ENCODE data around the gene CATSPERD.
A peak's percentile ranks its signal among the peaks of the same experiment; 100 is the strongest.

CATSPERD gene

DNA sequence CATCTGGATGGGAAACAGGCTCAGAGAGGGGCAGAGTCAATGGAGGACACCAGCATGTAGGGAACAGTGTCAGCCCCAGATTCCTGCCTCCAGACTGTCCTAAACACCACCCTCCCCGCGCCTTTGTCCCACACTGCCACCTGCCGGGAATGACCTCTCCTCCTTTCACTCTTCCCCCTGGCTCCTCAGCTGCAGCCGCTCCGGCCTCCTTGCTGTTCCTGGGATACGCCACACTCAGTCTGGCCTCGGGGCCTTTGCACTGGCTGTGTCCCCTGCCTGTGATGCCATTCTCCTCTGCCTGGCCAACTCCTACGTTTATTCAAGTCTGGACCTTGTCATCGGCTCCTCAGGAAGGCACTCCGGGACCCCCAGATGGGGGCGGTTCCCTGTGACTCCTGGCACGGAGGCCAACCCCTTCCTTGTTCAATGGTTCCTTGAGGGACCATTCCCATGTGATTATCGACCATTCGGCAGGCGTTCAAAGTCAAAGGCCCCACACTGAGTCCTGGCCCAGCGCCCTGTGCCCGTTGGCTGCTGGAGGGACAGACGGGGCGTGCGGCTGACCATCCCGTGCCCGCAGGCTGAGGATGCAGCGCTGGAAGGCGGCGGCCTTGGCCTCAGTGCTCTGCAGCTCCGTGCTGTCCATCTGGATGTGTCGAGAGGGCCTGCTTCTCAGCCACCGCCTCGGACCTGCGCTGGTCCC is 103.3 kb downstream of the CATSPERD start:
- DNase-seq (ENCODE audit: insufficient read length, low spot score) = no peak
- no peak for FAIRE-seq

DNA sequence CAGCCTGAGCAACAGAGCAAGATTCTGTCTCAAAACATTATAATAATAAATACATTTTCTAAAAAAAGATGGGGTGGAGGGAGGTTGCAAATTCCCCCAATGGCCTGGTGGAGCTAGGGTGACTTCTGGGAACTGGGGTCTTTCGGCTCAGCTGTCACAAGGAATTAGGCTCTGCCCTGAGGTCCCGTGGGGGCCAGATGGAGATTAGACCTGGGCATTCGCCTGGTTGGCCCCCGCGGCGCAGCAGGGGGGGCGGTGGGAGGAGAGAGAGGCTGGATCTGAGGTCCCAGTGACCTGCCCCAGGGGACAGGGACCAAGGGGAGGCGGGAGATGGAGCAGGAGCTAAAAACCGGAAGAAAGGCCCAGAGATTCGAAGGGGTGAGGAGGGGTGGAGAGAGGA is 104.3 kb downstream of the CATSPERD start:
- FAIRE-seq = no peak
- no peak for DNase-seq (ENCODE audit: insufficient read length, low spot score)

DNA sequence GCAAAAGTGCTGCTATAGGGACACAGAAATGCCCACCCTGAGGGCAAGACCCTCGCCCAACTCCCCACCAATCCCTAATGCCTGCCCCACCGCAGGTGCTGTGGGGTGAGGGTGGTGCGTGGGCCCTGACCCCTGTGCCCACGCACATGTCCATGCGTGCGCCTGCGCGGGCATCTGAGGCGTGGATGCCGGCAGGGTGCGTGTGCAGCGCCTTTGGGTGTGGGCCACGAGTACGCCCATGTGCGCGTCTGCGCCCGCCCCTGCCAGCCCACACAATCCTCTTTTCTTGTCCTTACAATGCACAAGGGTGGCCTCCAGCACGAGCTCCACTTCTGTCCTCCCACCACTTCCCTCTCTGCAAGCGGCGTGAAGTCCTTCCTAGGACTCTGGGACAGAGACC is 104.7 kb downstream of the CATSPERD start:
- DNase-seq (ENCODE audit: insufficient read length, low spot score) (no peak), FAIRE-seq (no peak)

DNA sequence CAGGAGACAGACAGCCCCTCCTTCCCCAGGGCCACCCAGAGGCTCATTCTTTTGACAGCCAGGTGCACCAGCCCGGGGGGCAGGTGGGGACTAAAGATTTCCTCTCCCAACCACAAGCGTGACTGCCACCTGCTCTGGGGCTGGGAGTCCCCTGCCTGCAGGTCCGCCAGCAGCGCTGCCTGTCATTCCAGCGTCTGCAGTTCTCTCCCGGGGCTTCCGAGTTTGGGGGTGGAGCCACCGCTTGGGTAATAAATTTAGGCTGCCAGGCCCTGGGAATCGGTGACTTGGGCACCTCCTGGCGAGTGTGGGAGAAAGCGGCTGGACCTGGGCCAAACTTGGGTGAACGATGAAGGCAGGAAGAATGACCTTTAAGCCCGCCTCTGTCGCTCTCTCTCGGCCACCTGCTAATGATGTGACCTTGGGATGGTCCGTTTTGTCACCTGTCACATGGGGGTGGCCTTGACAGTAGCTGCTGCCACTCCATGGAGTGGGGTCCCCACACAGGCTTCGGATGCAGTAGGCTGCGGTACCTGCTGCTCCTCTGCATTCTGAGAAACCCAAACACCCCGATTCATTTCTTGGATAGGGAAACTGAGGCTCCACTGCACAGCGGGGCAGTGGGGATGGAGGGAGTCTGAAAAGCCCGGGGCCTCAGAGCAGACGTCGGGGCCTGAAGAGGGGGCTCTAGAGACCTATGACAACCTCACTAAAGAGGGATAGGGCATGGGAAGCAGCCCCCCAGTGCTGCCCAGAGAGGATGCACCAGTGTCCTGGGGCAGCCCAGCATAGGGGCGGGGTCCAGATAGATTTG is 106.3 kb downstream of the CATSPERD start:
- FAIRE-seq (peak; percentile 53), DNase-seq (ENCODE audit: insufficient read length, low spot score) (peak; percentile 40)

DNA sequence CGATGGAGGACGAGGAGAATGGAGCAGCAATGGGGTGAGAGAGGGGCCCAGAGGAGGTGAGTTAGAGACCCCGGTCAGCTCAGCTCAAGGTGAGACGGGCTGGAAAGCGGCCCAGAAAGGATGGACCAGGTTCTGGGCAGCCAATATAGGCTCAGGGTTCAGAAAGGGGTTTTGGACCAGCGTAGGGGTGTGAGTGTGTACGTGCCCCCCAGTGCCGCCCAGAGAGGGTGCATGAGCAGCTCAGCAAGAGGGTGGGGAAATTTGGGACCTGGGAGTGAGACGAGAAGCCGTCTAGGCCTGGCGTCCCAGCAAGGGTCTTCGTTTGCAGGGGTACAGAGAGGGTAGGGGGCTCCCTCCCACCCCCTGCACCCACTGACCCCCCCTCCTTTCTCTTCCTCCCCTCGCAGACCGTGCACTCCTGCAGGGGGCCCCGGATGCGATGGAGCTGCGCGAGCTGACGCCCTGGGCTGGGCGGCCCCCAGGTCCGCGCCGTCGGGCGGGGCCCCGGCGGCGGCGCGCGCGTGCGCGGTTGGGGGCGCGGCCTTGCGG is 107.0 kb downstream of the CATSPERD start:
- DNase-seq (ENCODE audit: insufficient read length, low spot score) (no peak), FAIRE-seq (no peak)

DNA sequence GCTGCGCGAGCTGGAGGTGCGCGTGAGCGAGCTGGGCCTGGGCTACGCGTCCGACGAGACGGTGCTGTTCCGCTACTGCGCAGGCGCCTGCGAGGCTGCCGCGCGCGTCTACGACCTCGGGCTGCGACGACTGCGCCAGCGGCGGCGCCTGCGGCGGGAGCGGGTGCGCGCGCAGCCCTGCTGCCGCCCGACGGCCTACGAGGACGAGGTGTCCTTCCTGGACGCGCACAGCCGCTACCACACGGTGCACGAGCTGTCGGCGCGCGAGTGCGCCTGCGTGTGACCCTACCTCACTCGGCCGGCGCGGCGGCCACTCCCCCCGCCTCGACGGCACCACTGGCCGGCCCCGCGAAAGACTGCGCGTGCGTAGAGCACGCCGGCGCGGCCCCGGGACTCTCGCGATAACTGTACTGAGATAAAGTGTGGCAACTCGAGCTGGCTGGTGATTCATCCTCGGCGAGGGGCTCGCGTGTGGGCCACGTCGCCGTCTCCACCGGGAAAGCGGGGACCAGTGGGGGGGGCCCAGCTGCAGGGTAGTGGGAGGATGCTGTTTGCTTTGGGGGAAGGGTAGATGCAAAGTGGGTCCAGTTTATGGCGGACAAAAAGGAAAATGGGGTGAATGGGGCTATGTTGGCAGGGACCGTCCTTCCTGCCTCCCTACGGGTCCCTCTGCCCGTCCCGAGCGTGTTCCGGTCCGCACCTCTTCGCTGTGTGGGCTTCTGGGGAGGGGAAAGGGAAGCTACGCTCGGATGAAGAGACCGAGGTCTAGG is 107.6 kb downstream of the CATSPERD start:
- peak; percentile 95 for FAIRE-seq
- peak; percentile 96 for DNase-seq (ENCODE audit: insufficient read length, low spot score)

Data from GM19239 (cell line).